Measurements from ENCODE around the gene PRELID3B. TPM values are rescaled to one million over a fixed set of nuclear protein-coding genes. Genes with fewer than 3 reads are reported as not detected.

The PRELID3B gene
- total and polyA plus RNA-seq, 2 of the 13 experiments (the other 11 are each of a cell fraction or from before 2014, with no cell fraction given) = 23.3 to 42.6 TPM

GRCh38 chr20:59006167-59006863, 36.3 kb downstream of the PRELID3B start (continued):
- TF ChIP-seq TBX2 (CRISPR knock-in tag; IDR thresholded peaks at IDR 0.05; ENCODE audit: borderline replicate concordance) = no peak
- no peak for TF ChIP-seq ZNF781 (CRISPR knock-in tag; IDR thresholded peaks at IDR 0.05; ENCODE audit: borderline replicate concordance, not compliant biosample characterization)
- no peak for TF ChIP-seq GPBP1L1 (CRISPR knock-in tag; IDR thresholded peaks at IDR 0.05)
- TF ChIP-seq, protein P1, sequence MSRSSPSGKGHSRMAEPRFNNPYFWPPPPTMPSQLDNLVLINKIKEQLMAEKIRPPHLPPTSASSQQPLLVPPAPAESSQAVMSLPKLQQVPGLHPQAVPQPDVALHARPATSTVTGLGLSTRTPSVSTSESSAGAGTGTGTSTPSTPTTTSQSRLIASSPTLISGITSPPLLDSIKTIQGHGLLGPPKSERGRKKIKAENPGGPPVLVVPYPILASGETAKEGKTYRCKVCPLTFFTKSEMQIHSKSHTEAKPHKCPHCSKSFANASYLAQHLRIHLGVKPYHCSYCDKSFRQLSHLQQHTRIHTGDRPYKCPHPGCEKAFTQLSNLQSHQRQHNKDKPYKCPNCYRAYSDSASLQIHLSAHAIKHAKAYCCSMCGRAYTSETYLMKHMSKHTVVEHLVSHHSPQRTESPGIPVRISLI (CRISPR knock-in tag; IDR thresholded peaks at IDR 0.05; ENCODE audit: borderline replicate concordance) = 0 out of 2 replicates have a peak, but pooled peaks have one; percentile 4
- no peak for TF ChIP-seq ATF5 (CRISPR knock-in tag; IDR thresholded peaks at IDR 0.05; ENCODE audit: low read depth)
- TF ChIP-seq PLSCR1 (CRISPR knock-in tag; IDR thresholded peaks at IDR 0.05; ENCODE audit: borderline replicate concordance) = no peak
- no peak for TF ChIP-seq ZNF460 (CRISPR knock-in tag; IDR thresholded peaks at IDR 0.05; ENCODE audit: borderline replicate concordance)
- TF ChIP-seq ZNF331 (CRISPR knock-in tag; IDR thresholded peaks at IDR 0.05) = 0 out of 2 replicates have a peak, but pooled peaks have one; percentile 24

All from HepG2 (cell line).